HepG2 (cell line): ENCODE measurements around the gene CHL1. TPM values are rescaled to one million over a fixed set of nuclear protein-coding genes. Genes with fewer than 3 reads are reported as not detected.

Experiments used
- ATAC-seq: fragments of 200-7000 bp; cut with Tn5 transposase; 3 replicates; pipeline ENCODE4 v1.9.1; 2020; ENCODE audit warnings: mild to moderate bottlenecking, moderate library complexity
- BruUV-seq: library from RNA; stranded (reverse); fragments of 400-500 nt; replicated peaks from 2 replicates; lab custom pipeline; 2021; lab: Mats Ljungman, UMichigan
- CTCF ChIA-PET: fragments of 300-600 bp; formaldehyde crosslinking; extraction: SDS; loops from one replicate; lab custom pipeline; 2021; ENCODE audit warnings: low total read pairs, inconsistent platforms, low intra/inter-chr PET ratio; lab: Yijun Ruan, JAX
- POLR2A ChIA-PET: fragments of 350-600 bp; sonication (Branson Sonifier 250); formaldehyde crosslinking; loops from one replicate; lab custom pipeline; 2020; ENCODE audit warnings: antibody characterized with exemption, inconsistent platforms; lab: Yijun Ruan, JAX
- DNase-seq: peaks from one replicate; pipeline ENCODE4 v3.0.0-alpha.2; 2015; ENCODE audit warnings: low spot score
- FAIRE-seq: peaks from 3 replicates; lab custom pipeline; 2011; peaks lifted over from hg19 to GRCh38; lab: Jason Lieb, UNC
- H2AFZ ChIP-seq: one replicate; pipeline ENCODE4 v1.6.1; 2011; ENCODE audit warnings: low read length, inconsistent platforms
- H3K27ac ChIP-seq: fragments of 300-600 bp; 3 replicates; pipeline ENCODE4 v1.8.0; 2011; ENCODE audit warnings: mixed run types, mild to moderate bottlenecking, mixed read lengths, low read length, inconsistent platforms; ENCODE audit not compliant: insufficient read depth; ENCODE audit errors: extremely low read length
- H3K27me3 ChIP-seq, 2 experiments: fragments of 200-600 bp in 1 of 2; 2 replicates in 1 of 2; 3 replicates in 1 of 2; pipeline versions ENCODE4 v1.6.0 to v1.8.0; 2011; ENCODE audit warnings: low read length in 2 of 2, mild to moderate bottlenecking in 2 of 2, moderate library complexity in 2 of 2, inconsistent platforms in 1 of 2; ENCODE audit not compliant: insufficient read depth in 2 of 2, control insufficient read depth in 1 of 2
- H3K36me3 ChIP-seq, 2 experiments: fragments of 200-600 bp in 1 of 2; replicated peaks in 1 of 2; 2 replicates in 1 of 2; 3 replicates in 1 of 2; pipeline versions ENCODE4 v1.5.1 to v1.8.0; 2011; ENCODE audit warnings: low read length in 2 of 2, inconsistent platforms in 1 of 2; ENCODE audit not compliant: insufficient read depth in 2 of 2, control insufficient read depth in 1 of 2
- H3K4me1 ChIP-seq: 2 replicates; pipeline ENCODE4 v1.5.1; 2012; ENCODE audit warnings: low read length, inconsistent platforms; ENCODE audit not compliant: insufficient read depth
- H3K4me2 ChIP-seq: 2 replicates; pipeline ENCODE4 v1.6.0; 2011; ENCODE audit warnings: low read depth, low read length, inconsistent platforms
- H3K4me3 ChIP-seq, 3 experiments: fragments of 200-600 bp in 1 of 3; sonication (generic), shearing (Covaris generic) in 1 of 3; replicated peaks in 1 of 3; 2 replicates each; pipeline ENCODE4 v1.5.1; 2011 to 2016; ENCODE audit warnings: low read length in 3 of 3, inconsistent platforms in 2 of 3, low read depth in 2 of 3, mild to moderate bottlenecking in 2 of 3, control low read depth in 1 of 3, mixed read lengths in 1 of 3; ENCODE audit not compliant: insufficient read depth in 1 of 3
- H3K79me2 ChIP-seq: one replicate; pipeline ENCODE4 v1.6.1; 2011; ENCODE audit warnings: low read length, inconsistent platforms; ENCODE audit not compliant: insufficient read depth
- H3K9ac ChIP-seq: 2 replicates; pipeline ENCODE4 v1.6.0; 2011; ENCODE audit warnings: mild to moderate bottlenecking, low read depth, low read length, inconsistent platforms; ENCODE audit not compliant: insufficient read depth
- H3K9me3 ChIP-seq: 2 replicates; pipeline ENCODE4 v1.5.1; 2012; ENCODE audit warnings: mild to moderate bottlenecking, low read length
- H4K20me1 ChIP-seq: 2 replicates; pipeline ENCODE4 v1.6.0; 2011; ENCODE audit warnings: inconsistent platforms, mild to moderate bottlenecking, low read length, moderate library complexity; ENCODE audit not compliant: insufficient read depth
- ATF7 ChIP-seq, 2 experiments: fragments of 450-650 bp in 1 of 2; sonication (generic) in 1 of 2; formaldehyde crosslinking in 1 of 2; IDR thresholded peaks; 2 replicates each; pipeline versions ENCODE4 v1.4.0 to v1.6.1; 2016 to 2020; ENCODE audit warnings: antibody characterized with exemption in 1 of 2, mild to moderate bottlenecking in 1 of 2, missing genetic modification reagents in 1 of 2
- CREB1 ChIP-seq, 2 experiments: fragments of 450-650 bp in 1 of 2; IDR thresholded peaks; 2 replicates each; pipeline ENCODE4 v1.6.1; 2016 to 2017; ENCODE audit warnings: control low read depth in 1 of 2, mild to moderate bottlenecking in 1 of 2, missing compliant biosample characterization in 1 of 2, missing genetic modification characterization in 1 of 2
- WGBS: methylation state at CpG from one replicate; pipeline ENCODE4 v1.1.6; 2017; ENCODE audit warnings: low lambda C conversion rate; 5-methylcytosine and 5-hydroxymethylcytosine counted together
- in situ Hi-C: cut with HindIII; loops from 2 replicates; pipeline ENCODE4 v1.10.0; 2017; ENCODE audit warnings: low pct_unique_long_range_greater_than_20kb; ENCODE audit not compliant: extremely low pct_ligation_motif_present
- intact Hi-C: fragments of 100-400 bp; cut with micrococcal nuclease; formaldehyde crosslinking; loops from one replicate; pipeline ENCODE4 v1.10.0; 2022; ENCODE audit not compliant: unreplicated experiment
- polyA plus RNA-seq, 8 experiments: library from polyadenylated mRNA; depleted of rRNA in 3 of 8; stranded (reverse) in 7 of 8; unstranded in 1 of 8; fragments of >200 nt; fragmentation: Illumina TruSeq in 4 of 8; extraction: Trizol in 4 of 8; gene quantifications; 2 replicates each; pipeline versions ENCODE4 v1.2.1 to v1.2.3, GENCODE V29; 2011 to 2016; ENCODE audit warnings: low read depth in 4 of 8, missing spikeins in 1 of 8, mixed read lengths in 1 of 8; ENCODE audit not compliant: insufficient read depth in 1 of 8
- total RNA-seq, 5 experiments: library from RNA; depleted of rRNA; stranded (reverse); fragments of >200 nt; fragmentation: Illumina TruSeq; extraction: Trizol; gene quantifications; 2 replicates each; pipeline ENCODE4 v1.2.3, GENCODE V29; 2016; ENCODE audit warnings: low read depth in 1 of 5
- TF ChIP-seq, protein P1 (sequence below): sonication (generic); formaldehyde crosslinking; IDR thresholded peaks from 2 replicates; pipeline ENCODE4 v1.4.0; 2020; ENCODE audit warnings: missing genetic modification reagents

Gene CHL1
- total and polyA plus RNA-seq, 2 of the 13 experiments (the other 11 are each of a cell fraction or from before 2014, with no cell fraction given): not detected

DNA sequence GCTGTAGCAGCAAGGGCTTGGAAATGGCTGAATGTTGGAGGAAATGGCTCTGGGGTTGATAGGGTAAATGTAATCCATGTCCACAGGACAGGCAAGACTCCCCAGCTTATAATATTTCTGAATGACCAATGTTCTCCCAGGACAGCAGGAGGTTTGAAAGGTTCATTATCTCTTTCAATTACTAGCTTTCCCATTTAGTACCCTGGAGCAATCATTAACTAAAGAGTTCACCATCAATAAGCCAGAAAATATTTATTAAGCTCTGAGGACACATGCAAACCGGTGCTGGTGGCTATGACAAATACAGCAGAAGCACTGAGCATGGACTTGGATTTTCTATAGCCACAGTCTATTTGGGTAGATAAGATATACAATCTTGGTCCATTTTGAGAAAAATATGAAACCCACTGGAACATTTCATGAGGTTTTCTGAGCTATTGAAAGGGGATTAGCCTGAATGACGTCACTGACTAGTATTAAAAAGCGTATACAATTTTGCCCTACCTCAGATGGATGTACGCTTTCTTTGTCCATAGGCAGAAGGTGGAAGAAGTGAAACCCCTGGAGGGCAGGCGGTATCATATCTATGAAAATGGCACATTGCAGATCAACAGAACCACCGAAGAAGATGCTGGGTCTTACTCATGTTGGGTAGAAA lies 166.2 kb downstream of the CHL1 start:
- H2AFZ ChIP-seq: no peak overlapping the region
- no peaks in the 10 kb centered on the region for H3K36me3 ChIP-seq
- TF ChIP-seq CREB1 (IDR thresholded peaks at IDR 0.05) (peak; percentile 93), CREB1 (CRISPR knock-in tag; IDR thresholded peaks at IDR 0.05) (no peak), ATF7 (IDR thresholded peaks at IDR 0.05) (peak; percentile 96), ATF7 (CRISPR knock-in tag; IDR thresholded peaks at IDR 0.05) (no peak)
- TF ChIP-seq, protein P1, sequence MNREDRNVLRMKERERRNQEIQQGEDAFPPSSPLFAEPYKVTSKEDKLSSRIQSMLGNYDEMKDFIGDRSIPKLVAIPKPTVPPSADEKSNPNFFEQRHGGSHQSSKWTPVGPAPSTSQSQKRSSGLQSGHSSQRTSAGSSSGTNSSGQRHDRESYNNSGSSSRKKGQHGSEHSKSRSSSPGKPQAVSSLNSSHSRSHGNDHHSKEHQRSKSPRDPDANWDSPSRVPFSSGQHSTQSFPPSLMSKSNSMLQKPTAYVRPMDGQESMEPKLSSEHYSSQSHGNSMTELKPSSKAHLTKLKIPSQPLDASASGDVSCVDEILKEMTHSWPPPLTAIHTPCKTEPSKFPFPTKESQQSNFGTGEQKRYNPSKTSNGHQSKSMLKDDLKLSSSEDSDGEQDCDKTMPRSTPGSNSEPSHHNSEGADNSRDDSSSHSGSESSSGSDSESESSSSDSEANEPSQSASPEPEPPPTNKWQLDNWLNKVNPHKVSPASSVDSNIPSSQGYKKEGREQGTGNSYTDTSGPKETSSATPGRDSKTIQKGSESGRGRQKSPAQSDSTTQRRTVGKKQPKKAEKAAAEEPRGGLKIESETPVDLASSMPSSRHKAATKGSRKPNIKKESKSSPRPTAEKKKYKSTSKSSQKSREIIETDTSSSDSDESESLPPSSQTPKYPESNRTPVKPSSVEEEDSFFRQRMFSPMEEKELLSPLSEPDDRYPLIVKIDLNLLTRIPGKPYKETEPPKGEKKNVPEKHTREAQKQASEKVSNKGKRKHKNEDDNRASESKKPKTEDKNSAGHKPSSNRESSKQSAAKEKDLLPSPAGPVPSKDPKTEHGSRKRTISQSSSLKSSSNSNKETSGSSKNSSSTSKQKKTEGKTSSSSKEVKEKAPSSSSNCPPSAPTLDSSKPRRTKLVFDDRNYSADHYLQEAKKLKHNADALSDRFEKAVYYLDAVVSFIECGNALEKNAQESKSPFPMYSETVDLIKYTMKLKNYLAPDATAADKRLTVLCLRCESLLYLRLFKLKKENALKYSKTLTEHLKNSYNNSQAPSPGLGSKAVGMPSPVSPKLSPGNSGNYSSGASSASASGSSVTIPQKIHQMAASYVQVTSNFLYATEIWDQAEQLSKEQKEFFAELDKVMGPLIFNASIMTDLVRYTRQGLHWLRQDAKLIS (CRISPR knock-in tag): no peak
- H3K4me1 ChIP-seq: no peaks in the 10 kb centered on the region
- intact Hi-C loops: no loop called here
- no peak overlapping the region for H3K27ac ChIP-seq
- no peaks in the 10 kb centered on the region for H3K79me2 ChIP-seq
- no peaks in the 10 kb centered on the region for H3K27me3 ChIP-seq
- FAIRE-seq (no peak), ATAC-seq (no peak), DNase-seq (no peak)
- H3K9me3 ChIP-seq: peaks cover 4% of the 10 kb centered on the region; the same call in 1 of the 2 replicates
- CTCF ChIA-PET: no interaction called here
- in situ Hi-C loops: no loop called here
- H3K4me3 ChIP-seq: no peak overlapping the region
- POLR2A ChIA-PET: no interaction called here
- WGBS: 33% methylated on average over 6 of the region's 6 CpGs
- no TSS peak for BruUV-seq
- H3K4me2 ChIP-seq: no peak overlapping the region
- H4K20me1 ChIP-seq: no peaks in the 10 kb centered on the region
- no peak overlapping the region for H3K9ac ChIP-seq
